HG03025 (cell line): ENCODE measurements around the gene PPP1CC.
A peak's percentile ranks its signal among the peaks of the same experiment; 100 is the strongest.
"Not testable (repeated sequence)": the region's sequence is repeated elsewhere in the genome, so short reads cannot be mapped to it uniquely, and the experiment has no call there.

Source experiments
- ATAC-seq: cut with Tn5 transposase; IDR thresholded peaks from one replicate; pipeline ENCODE4 v1.9.1; 2021; ENCODE audit warnings: mild to moderate bottlenecking, moderate library complexity; ENCODE audit not compliant: unreplicated experiment, low FRiP score

The PPP1CC gene

DNA sequence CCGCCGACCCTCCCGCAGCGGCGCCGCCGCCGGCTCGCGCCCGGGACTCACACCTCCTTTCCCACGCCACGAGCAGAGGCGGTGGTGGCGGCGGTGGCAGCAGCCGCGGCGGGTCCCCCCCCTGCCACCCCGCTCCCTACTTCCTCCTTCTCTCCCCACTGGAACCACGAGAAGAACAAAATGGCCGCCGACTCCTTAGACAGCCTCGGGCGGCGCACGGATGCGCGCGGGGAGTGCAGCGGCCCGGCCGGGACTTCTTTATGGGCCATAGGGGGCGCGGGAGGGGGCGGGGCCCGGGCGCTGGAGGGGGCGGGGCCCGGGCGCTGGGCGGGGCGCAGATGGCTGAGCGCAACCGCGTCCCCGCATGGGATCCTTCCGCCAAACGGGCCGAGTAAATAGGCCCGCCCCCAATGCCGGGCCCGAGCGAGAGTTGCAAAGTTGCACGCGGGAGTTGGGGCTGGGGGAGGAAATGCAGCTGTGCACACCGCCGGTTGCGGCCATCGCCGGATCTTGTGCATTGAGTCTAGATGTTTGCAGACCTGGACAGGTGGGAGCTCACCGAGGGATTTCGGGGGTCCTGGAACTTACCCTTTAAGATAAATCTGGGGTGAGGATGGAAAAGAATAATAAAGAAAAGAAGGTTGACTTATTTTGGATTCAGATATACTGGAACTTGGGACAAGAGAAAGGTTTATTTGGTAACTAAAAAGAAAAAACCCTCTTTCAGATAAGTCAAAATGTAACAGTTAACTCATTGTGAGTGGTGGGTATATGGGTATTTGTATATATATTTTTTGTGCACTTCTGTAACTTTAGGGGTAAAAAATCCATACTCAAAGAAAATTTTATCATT is at the start of gene PPP1CC:
Gene PPP1CC (minus strand): TSS at position 174 of the 853 bp plus-strand sequence. CDS start 184 bp downstream, outside the sequence.
- ATAC-seq: peak; percentile 76

DNA sequence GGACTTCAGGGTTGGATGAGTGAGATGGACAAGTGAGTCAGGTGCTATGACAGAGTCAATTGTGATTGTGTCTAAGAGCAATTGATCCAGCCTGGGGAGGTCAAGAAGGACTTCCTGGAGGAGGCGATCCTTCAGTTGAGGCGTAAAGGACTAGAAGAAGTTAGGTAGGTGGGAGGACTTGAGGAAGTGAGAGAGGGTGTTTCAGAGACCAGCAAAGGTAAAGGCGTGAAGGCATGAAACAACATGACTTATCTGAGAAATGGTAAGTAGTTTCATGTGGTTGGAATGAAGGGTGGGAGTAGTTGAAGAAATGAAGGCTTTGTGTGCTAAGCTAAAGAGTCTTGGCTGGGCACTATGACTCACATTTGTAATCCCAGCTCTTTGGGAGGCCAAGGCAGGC is 48.9 kb upstream of the PPP1CC start:
- ATAC-seq: no peak

DNA sequence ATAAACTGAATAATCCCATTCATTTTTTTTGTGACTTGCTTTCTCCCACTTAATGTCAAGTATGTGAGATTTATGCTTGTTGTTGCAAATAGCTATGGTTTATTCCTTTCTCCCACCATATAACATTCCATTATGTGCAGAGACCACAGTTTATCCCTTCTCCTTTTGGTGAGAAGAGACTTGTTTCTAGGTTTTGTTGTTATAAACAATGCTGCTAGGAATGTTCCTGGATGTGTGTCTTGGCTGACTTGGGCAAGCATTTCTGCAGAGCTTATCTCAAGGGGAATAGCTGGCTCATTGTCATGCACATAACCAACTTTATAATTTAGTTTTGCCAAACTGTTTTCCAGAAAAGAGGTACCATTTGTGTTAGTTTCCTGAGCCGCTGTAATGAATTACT is 47.6 kb upstream of the PPP1CC start:
- no peak for ATAC-seq

DNA sequence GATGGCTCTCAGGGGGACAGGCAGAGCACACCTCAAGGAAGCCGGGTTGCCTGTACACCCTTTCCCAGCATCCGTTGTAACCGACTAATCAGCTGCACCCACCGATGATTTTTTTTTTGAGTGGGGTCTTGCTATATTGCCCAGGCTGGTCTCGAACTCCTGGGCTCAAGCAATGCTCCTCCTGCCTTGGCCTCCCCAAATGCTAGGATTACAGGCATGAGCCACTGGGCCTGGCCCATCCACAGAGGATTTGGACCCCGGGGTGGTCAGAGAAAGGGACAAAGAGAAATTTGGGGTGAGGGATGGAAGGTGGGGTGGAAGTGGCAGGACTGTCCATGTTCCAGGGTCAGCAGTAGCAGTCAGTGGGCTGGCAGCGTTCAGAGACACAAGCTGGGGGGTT is 43.3 kb upstream of the PPP1CC start:
- no peak for ATAC-seq

DNA sequence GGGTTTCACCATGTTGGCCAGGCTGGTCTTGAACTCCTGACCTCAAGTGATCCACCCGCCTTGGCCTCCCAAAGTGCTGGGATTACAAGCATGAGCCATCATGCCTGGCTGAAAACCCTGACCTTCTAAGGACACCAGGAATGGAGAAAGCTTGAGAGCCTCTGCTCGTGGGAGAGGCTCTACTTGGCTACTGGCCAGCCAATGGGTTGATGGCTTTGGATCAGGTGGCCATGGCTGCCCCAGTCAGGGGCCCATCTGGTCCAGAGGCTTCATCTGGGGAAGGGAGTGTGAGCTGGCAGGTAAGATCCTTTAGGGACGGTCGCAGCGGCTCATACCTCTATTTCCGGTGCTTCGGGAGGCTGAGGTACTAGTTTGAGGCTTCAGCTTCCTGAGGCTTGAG is 42.5 kb upstream of the PPP1CC start:
- ATAC-seq: no peak

DNA sequence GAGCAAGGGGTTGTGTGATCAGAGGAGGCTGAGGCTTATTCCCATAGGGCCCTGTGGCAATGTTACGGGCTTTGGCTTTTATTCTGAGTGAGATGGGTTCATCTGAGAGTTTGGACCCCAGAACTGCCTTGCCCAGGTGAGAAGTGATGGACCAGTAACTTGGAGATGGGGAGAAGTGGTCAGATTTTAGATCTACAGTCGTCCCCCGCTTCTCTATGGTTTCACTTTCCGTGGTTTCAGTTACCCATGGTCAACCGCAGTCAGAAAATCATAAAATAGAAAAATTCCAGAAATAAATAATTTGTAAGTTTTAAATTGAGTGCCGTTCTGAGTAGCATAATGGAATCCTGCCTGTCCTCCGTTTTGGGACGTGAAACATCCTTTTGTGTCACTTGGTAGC is 40.2 kb upstream of the PPP1CC start:
- ATAC-seq: no peak

DNA sequence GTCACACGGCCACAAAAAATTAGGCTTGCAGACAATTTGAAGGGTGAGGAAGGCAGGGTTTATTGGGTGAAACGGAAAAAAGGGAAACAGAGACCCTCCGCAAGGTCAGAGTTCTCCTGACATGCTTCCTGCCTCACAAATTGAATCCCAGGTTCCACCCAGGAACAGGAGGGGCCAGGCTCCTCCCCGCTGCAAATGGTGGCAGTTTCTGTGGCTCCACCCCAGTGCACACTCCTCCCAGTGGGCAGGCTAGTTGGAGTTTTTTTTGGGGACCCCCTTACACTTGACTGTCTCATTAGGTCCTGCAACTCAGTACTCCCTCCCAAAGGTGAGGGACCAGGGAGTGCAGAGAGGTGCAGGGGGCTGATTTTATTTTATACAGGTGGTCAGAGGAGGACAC is 39.4 kb upstream of the PPP1CC start:
- no peak for ATAC-seq

DNA sequence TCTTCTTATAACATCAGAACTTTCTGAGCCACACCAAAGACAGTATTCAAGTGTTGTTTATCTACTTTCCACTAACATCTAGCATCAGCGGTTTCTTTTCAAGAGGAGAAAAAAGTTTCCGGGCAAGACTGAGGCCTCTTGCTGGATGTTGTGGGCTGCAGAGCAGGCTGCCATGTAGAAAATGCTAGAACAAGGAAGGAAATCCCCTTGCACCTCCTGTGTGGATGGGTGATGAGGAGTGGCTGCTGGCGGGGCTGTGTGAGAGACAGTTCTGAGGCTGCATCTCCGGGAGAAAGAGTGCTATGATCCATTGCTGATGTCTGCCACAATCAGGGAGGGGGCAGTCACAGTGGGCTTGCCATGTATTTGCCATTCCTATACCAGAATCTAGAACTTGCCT is 37.8 kb upstream of the PPP1CC start:
- ATAC-seq: no peak

DNA sequence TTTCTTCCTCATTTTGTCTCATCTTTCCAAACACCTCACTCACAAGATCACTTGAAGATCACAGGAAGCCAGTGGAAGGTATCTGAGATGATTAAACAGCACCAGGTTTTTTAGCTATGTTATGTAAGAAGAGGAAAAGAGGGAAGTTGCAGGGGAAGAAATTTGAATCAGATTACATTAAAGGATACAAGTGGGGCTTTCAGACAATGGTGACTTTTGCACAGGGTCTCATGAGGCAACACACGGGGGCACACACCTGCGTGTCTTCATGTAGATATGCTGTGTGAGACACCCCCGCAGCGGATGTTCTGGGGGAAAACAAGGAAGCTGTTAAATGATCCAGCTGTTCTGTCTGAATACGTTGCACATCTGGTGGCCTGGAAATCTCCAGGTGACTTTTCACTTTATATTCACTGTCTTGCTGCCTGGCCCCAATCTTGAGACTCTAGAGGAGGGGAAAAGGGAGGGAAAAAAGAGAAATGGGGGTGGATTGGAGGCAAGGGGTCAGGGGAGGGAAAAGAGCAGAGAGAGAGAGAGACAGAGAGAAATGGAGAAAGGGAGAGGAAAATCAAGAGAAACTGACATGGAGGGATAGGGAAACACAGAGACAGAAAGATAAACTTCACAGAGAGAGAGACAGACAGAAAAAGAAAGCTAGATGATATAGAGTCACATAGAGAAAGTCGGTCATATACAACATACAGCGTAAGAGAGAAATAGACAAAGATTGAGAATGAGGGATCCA is 36.3 kb upstream of the PPP1CC start:
- no peak for ATAC-seq

DNA sequence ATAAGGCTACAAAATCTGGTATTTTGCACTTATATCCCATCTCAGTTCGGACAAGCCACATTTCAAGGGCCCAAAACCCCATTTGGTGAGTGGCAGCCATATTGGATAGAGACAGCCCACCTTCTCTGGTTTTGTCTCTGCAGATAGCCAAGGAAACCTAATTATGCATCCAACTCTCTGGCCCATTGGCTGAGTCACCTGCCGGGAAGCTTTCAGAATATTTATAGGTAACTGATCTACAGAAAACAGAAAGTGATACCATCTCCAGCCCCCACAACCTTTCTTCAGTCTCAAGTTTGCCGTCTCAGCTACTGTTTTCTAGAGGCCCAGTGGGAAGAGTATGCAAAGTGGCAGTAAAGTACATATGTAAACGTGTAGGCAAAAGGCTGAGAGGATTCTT is 33.7 kb upstream of the PPP1CC start:
- peak; percentile 93 for ATAC-seq

DNA sequence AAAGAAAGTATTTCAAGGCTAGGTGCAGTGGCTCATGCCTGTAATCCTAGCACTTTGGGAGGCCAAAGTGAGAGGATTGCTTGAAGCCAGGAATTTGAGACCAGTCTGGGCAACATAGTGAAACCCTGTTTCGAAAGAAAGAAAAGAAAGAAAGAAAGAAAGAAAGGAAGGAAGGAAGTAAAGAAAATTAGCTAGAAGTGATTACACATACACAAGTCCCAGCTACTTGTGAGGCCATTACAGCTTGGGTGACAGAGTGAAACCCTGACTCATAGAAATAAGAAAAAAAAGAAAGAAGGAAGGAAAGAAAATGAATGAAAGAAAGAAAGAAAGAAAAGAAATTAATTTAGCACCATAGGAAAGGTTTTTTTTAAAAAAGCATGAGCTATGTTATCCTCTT is 33.3 kb upstream of the PPP1CC start:
- ATAC-seq: no peak

DNA sequence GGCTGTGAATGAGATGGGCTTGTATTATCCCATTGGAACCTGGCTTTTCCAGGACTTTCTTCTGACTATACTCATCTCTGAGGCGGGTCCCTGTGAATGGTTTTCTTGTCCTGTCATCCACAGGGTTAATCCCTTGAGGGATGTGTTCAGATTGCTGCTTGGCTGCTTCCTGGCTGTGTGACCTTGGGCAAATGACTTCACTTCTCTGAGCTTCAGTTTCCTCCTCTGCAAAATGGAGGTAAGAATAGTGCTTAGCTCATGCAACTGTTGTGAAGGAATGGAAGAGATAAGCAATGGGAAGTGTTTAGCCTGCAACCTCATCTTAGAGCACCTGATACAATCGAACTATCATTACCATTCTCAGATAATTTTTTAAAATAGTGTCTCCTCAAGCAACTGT is 32.1 kb upstream of the PPP1CC start:
- ATAC-seq: no peak

DNA sequence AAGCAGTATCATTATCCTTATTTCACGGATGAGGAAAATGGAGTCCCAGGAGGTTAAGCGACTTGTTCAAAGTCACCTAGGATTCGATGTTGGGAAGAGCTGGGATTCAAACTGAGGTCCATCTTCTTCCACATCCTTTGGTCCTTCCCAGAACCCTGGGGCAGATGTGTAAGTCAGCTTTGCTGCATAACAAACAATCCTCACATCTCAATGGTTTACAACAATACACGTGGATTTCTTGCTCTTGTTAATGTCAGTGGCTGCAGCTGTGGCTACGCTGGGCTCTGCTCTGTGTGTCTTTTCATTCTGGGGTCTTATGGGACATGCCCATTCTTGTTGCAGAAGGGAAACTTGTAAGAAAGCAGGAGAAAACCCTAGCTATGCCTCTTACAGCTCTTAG is 26.3 kb upstream of the PPP1CC start:
- no peak for ATAC-seq

DNA sequence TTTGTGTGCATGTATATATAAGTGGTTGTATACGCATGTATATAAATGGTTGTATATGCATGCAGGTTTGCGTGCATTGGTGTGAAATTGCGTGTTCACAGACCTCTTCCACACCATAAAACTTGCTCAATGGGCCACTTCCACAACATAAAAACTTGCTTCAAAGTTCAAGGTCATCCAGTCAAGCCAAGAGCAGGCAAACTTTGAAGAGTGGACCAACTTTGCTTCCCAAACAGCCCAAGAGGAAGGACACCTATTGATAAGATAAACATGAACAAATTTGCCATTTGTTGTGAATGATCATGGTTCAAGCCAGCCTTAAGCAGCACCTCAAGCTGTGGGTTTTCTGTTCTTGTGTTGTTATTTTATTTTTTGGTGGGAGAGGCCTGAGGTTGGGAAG is 25.2 kb upstream of the PPP1CC start:
- ATAC-seq: no peak

DNA sequence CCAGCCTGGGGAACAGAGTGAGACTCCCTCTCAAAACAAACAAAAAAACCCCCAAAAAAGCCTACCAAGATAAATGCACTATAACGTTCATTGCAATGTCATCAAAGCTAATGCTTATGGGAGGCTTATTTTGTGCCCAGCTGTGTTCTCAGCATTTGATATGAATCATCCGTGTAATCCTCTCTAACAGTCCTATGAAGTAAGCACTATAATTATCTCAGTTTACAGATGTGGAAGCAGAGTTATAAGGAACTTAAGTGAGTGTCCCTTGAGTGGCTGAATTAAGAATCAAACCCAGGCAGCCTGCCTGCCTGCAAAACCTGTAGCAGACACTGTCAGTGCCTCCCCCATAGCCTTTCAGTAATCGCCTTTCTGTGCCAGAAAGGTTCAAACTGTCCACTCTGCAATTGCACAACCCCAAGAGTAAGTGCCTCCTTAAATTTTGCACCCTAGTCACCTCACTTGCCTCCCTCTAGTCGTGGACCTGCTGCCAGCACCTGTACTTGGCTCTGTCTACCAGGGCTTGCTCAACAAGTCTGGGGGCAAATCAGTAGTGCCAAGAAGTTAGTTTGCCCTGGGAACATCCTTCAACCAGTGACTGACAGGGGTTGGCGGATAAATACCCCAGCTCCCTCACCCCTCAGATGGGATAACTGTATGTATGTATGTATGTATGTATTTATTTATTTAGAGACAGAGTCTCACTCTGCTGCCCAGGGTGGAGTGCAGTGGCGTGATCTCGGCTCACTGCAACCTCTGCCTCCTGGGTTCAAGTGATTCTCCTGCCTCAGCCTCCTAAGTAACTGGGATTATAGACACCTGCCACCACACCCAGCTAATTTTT is 23.8 kb upstream of the PPP1CC start:
- ATAC-seq: no peak

DNA sequence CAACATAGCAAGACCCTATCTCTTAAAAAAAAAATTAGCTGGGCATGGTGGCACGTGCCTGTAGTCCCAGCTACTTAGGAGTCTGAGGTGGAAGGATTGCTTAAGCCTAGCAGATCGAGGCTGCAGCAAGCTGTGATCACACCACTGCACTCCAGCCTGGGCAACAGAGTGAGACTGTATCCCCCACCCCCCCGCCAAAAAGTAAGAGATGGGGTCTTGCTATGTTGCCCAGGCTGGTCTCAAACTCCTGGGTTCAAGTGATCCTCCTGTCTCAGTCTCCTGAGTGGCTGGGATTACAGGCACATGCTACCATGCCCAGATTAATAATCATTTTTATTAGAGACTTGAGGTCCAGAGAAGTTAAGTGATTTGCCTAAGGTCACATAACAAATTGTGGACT is 22.9 kb upstream of the PPP1CC start:
- ATAC-seq: not testable (repeated sequence)

DNA sequence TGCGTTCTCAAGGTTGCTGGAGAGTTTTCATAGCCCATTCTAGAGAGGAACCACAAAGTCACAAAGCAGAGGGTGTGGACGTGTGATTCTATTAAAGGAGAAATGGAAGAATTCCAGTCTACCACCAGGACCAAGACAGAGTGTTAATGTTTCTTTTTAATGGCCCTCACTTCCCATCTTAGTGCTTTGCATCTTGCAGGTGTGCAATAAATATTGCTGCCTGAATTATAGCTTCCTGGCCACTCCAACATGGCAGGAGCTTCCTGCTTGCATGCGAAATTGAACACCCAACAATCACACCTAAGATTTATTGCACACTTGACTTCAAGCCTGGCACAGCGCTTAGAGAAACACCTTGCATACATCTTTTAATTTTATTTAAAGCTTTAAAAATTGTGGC is 22.4 kb upstream of the PPP1CC start:
- no peak for ATAC-seq

DNA sequence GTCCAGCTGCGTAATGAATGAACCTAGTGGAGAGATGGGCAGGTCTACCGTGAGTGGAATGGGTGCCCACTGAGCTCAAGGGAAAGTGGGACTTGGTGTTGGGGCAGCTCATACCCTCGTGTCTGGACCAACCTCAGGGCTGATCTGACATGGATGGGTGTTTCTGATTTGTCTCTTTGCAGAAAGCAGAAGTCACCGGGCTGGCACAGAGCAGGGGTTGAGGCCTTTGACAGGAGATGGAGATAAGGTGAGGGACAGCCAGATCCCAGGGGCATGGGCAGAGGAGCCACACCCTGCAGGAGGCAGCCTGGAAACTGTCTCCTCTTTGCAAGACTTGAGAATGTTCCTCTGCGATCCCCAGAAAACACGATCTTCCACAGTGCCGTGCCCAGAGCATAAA is 20.9 kb upstream of the PPP1CC start:
- no peak for ATAC-seq

DNA sequence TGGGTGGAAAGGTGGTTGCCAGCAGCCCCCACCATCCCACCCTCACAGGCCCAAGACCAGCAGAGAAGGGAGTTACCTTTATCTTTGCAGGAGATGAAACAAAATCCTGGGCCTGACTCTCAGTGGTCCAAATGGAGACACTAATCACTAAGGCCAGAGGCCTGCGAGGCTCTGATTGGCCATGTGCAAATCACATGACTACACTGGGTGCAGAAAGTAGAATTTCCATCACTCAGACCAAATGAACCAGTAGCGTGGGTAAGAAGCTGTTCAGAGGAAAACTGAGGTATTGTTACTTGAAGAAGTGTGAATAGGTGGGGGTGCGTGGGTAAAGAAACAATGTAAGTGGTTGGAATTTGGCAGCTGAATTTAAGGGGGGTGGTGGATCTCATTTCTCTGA is 20.2 kb upstream of the PPP1CC start:
- no peak for ATAC-seq

DNA sequence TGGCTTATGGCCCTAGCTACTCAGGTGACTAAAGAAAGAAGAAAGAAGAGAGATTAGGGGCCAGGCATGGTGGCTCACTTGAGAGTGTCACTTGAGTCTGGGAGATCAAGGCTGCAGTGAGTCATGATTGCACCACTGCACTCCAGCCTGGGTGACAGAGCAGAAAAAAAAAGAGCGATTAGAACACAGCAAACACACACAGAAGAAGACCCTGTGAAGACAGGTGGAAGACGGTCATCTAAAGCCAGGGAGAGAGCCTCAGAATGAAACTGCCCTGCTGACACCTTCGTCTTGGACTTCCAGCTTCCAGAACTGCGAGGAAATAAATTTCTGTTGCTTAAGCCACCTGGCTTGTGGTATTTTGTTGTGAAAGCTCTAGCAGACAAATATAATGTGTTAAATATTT is 17.5 kb upstream of the PPP1CC start:
- no peak for ATAC-seq

DNA sequence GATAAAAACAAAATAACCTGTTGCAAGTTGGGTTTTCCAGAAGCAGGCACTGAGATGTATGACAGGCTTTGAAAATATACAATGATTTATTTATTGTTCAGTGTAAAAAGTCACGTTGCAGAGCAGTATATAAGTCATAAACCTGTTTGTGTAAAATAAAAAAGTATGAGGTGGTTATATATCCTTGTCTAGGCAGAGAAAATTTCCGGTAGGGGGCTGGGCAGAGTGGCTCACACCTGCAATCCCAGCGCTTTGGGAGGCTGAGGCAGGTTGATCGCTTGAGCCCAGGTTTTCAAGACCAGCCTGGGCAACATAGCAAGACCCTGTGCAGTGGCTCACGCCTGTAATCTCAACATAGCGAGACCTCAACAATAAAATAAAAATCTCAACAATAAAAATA is 16.2 kb upstream of the PPP1CC start:
- ATAC-seq: no peak
